ENCODE data around the gene LIMA1.

The LIMA1 gene

GRCh38 chr12:50212071-50212467 lies 71.3 kb downstream of the LIMA1 start (continued):
- TF ChIP-seq TSHZ2 (CRISPR knock-in tag; IDR thresholded peaks at IDR 0.05), result no peak
- no peak for TF ChIP-seq BACH2 (CRISPR knock-in tag; IDR thresholded peaks at IDR 0.05; ENCODE audit: borderline replicate concordance)
- no peak for TF ChIP-seq ZNF565 (CRISPR knock-in tag; conservative IDR thresholded peaks at IDR 0.05; ENCODE audit: low read depth)

- peak; percentile 57 for ATAC-seq
- TF ChIP-seq POU6F1 (CRISPR knock-in tag; IDR thresholded peaks at IDR 0.05; ENCODE audit: borderline replicate concordance, low read depth), result no peak
Measured at GRCh38 chr12:50211392-50212070, 71.8 kb downstream of the LIMA1 start.

GRCh38 chr12:50207424-50207823 lies 75.9 kb downstream of the LIMA1 start:
- ATAC-seq, result no peak

More at GRCh38 chr12:50207424-50207823, 75.9 kb downstream of the LIMA1 start:
- no peak for TF ChIP-seq CREB5 (CRISPR knock-in tag; IDR thresholded peaks at IDR 0.05; ENCODE audit: low read depth)
- no peak for TF ChIP-seq CSDC2 (CRISPR knock-in tag; IDR thresholded peaks at IDR 0.05)
- no peak for TF ChIP-seq ZFP3 (CRISPR knock-in tag; IDR thresholded peaks at IDR 0.05)
- no peak for TF ChIP-seq GLIS3 (CRISPR knock-in tag; IDR thresholded peaks at IDR 0.05)
- no peak for TF ChIP-seq ARNTL (CRISPR knock-in tag; IDR thresholded peaks at IDR 0.05; ENCODE audit: borderline replicate concordance, low read depth)
- no peak for TF ChIP-seq TSHZ2 (CRISPR knock-in tag; IDR thresholded peaks at IDR 0.05)
- no peak for TF ChIP-seq ZNF70 (CRISPR knock-in tag; IDR thresholded peaks at IDR 0.05)
- no peak for TF ChIP-seq OSR1 (CRISPR knock-in tag; IDR thresholded peaks at IDR 0.05)
- no peak for TF ChIP-seq ISL1 (CRISPR knock-in tag; IDR thresholded peaks at IDR 0.05)
- no peak for TF ChIP-seq PATZ1 (CRISPR knock-in tag; IDR thresholded peaks at IDR 0.05; ENCODE audit: borderline replicate concordance)
- no peak for TF ChIP-seq RARB (CRISPR knock-in tag; IDR thresholded peaks at IDR 0.05)
- TF ChIP-seq ZC3H10 (CRISPR knock-in tag; IDR thresholded peaks at IDR 0.05), result no peak
- no peak for TF ChIP-seq SNAI2 (CRISPR knock-in tag; IDR thresholded peaks at IDR 0.05)
- no peak for TF ChIP-seq ESRRG (CRISPR knock-in tag; IDR thresholded peaks at IDR 0.05)
- TF ChIP-seq CSRNP3 (CRISPR knock-in tag; IDR thresholded peaks at IDR 0.05), result no peak
- no peak for TF ChIP-seq TCF4 (CRISPR knock-in tag; IDR thresholded peaks at IDR 0.05; ENCODE audit: borderline replicate concordance)
